GM12872 (cell line): ENCODE results near the gene ZPR1.
A peak's percentile ranks its signal among the peaks of the same experiment; 100 is the strongest.

Experiments used
- TF ChIP-seq, protein P1 (sequence below): IDR thresholded peaks from 3 replicates; pipeline ENCODE4 v1.5.1; 2011; ENCODE audit warnings: low read depth, mild to moderate bottlenecking, low read length, moderate library complexity; ENCODE audit not compliant: insufficient read depth

Gene ZPR1, protein sequence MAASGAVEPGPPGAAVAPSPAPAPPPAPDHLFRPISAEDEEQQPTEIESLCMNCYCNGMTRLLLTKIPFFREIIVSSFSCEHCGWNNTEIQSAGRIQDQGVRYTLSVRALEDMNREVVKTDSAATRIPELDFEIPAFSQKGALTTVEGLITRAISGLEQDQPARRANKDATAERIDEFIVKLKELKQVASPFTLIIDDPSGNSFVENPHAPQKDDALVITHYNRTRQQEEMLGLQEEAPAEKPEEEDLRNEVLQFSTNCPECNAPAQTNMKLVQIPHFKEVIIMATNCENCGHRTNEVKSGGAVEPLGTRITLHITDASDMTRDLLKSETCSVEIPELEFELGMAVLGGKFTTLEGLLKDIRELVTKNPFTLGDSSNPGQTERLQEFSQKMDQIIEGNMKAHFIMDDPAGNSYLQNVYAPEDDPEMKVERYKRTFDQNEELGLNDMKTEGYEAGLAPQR

DNA sequence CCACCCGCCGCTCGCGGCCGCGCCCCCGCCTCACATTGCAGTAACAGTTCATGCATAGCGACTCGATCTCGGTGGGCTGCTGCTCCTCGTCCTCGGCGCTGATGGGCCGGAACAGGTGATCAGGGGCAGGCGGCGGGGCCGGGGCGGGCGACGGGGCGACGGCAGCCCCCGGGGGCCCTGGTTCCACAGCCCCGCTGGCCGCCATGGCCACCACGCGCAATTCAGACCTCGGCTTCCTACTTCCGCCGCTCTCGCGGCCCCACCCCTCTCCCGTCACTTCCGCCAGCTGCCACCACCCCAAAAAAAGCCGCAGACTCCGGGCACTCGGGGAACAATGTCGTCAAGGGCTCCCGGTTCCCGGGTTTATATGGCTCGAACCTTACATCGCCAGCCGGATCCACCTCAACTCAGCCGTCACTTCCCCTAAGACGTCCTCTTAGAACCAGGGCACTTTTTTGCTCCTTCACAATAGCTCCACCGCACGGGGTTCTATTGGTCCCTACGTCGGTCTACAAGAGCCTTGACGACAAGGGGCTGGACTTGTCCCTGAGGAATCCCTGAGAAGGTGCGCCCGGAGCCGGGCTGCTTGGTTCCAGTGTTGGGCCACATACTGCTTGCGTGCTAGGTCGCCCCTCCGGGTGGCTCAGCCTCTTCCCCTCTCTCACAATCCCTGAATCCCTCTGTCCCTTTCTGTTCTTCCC, at the start of gene ZPR1:
Gene ZPR1 (minus strand): TSS at position 238 of the 701 bp plus-strand sequence. CDS start 33 bp downstream, at position 205.
- TF ChIP-seq, protein P1, sequence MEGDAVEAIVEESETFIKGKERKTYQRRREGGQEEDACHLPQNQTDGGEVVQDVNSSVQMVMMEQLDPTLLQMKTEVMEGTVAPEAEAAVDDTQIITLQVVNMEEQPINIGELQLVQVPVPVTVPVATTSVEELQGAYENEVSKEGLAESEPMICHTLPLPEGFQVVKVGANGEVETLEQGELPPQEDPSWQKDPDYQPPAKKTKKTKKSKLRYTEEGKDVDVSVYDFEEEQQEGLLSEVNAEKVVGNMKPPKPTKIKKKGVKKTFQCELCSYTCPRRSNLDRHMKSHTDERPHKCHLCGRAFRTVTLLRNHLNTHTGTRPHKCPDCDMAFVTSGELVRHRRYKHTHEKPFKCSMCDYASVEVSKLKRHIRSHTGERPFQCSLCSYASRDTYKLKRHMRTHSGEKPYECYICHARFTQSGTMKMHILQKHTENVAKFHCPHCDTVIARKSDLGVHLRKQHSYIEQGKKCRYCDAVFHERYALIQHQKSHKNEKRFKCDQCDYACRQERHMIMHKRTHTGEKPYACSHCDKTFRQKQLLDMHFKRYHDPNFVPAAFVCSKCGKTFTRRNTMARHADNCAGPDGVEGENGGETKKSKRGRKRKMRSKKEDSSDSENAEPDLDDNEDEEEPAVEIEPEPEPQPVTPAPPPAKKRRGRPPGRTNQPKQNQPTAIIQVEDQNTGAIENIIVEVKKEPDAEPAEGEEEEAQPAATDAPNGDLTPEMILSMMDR: no peak

DNA sequence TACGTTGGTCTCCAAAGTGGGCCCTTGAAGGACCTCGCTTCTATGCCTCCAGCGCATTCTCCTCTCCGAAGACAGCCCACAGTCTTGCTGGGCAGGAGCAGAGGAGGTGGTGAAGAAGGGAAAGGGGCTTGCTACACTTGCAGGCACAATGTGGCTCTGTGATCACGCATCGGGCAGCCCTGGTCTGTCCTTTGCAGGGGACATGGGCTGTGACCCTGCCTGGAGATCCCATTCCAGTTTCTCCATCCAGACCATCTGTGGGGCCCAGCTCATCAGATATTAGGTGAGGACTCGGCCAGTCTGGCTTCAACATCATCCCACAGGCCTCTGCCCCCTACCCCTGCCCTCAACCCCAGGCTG, 48.8 kb upstream of the ZPR1 start:
- TF ChIP-seq, protein P1: no peak

DNA sequence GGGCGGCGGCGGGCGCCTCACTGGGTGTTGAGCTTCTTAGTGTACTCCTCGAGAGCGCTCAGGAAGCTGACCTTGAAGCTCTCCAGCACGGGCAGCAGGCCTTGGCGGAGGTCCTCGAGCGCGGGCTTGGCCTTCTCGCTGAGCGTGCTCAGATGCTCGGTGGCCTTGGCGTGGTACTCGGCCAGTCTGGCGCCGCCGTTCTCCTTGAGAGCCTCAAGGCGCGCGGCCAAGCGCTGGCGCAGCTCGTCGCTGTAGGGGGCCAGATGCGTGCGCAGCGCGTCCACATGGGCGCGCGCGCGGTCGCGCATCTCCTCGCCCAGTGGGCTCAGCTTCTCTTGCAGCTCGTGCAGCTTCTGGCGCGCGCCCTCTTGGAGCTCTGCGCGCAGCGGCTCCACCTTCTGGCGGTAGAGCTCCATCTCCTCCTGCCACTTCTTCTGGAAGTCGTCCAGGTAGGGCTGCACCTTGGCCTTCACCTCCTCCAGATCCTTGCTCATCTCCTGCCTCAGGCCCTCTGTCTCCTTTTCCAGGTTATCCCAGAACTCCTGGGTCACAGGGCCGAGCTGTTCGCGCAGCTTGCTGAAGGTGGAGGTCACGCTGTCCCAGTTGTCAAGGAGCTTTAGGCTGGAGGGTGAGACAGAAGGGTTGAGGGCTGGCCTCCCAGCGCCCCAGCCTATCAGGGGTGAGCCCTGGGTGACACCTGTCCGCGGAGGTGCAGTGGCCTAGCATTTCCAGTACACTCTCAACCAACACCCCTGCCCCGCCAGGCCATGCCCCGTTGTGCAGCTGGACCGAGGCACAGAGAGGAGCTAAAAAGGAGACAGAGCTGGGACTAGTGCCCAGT, 48.2 kb upstream of the ZPR1 start:
- TF ChIP-seq, protein P1: peak; percentile 74

DNA sequence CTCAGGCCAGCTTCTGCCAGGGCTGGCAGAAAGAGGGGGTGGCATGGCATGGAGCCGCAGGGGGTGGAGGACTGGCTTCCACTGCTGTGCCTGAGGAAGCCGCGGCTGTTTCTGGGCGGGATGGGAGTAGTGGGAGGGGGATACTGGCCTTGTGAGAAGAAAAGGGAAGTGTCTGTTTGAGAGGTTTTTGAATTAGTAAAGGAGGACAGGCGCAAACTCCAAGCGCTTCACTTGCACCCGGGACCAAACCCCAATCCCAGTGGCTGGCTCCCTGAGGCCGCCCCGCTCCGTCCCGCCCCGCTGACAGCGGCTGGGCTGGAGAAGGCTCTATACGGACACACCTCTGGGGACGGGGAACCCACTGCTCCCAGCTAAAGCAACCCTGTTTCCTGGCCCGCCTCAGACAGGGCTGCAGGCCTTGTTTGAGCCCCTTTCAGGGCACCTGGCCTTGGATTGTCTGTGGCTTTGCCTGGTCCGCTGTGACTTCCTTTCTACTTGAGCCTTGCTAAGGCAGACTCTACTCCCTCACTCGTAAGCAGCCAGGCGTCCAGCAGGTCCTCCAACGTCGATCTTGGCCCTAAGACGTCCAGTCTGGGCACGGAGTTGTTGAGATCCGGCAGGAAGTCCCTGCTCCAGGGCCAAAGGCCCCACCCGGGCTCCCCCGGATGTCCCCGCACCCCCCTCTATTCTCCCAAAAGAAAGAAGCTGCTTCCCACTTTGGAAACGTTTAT, 47.4 kb upstream of the ZPR1 start:
- TF ChIP-seq, protein P1: no peak

DNA sequence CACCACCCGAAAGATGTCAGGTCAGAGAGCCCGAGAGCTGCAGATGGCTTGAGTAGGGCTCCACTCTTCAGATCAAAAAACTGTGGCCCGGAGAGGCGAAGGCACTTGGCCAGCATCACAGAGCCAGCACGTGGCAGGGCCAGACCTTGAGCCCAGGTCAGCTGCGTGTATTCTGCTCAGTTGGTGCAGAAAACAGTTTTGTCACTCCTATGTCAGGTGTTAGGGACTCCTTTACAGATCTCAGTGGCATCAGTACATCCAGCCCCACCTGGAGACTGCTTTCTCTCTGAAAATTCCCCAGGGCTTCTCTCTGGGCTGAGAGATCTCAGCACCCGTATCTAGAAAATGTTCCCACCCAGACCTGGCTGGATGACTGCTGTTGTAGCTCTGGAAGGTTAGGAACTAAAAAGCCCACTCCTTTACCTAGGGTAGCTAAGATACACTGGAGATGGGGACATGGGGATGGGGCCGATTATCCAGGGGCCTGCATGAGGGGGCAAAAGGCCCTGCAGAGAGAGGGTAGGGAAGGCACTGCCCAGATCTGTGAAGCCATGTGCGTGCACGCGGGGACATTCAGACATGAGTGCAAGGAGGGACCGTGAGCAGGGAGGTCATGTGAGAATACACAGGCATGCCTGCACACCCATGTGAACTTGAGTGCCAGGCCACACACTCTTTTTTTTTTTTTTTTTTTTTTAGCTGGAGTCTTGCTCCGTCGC, 46.2 kb upstream of the ZPR1 start:
- TF ChIP-seq, protein P1: no peak

DNA sequence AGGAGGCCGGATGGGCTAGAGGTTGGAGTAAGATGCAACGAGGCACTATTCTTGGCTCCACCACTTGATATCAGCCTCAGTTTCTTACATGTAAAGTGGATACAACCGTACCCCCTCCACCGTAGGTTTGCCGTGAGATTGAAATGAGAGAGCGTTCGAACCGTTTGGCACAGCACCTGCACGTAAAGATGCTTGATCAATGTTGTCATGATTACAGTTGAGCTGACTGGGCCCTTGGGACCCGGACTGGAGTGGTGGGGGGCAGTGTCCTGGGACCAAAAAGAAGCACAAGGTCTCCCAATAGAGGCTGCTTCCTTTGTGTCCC, 45.6 kb upstream of the ZPR1 start:
- TF ChIP-seq, protein P1: no peak
